DOHH2 (cell line): Measurements from ENCODE around the gene PTPN4.

Experiments
- CTCF ChIP-seq: fragments of 200-600 bp; sonication (generic); IDR thresholded peaks from one replicate; pipeline ENCODE4 v1.5.1; 2014; ENCODE audit warnings: antibody characterized with exemption, mild to moderate bottlenecking, low read depth, low read length; ENCODE audit not compliant: poor library complexity, severe bottlenecking
- EZH2phosphoT487 ChIP-seq: fragments of 200-600 bp; sonication (generic); IDR thresholded peaks from 2 replicates; pipeline ENCODE4 v1.6.1; 2017; ENCODE audit warnings: borderline replicate concordance, mild to moderate bottlenecking, antibody characterized with exemption, low read length, moderate library complexity, mixed read lengths

- TF ChIP-seq CTCF (no peak), EZH2phosphoT487 (no peak)
Observed at GRCh38 chr2:119836455-119837142, 76.9 kb downstream of the PTPN4 start.
